HepG2 (cell line): ENCODE measurements around the gene PCGF6. TPM values are rescaled to one million over a fixed set of nuclear protein-coding genes. Genes with fewer than 3 reads are reported as not detected.
A peak's percentile ranks its signal among the peaks of the same experiment; 100 is the strongest.

Experiments used
- ATAC-seq: fragments of 200-7000 bp; cut with Tn5 transposase; 3 replicates; pipeline ENCODE4 v1.9.1; 2020; ENCODE audit warnings: mild to moderate bottlenecking, moderate library complexity
- BruUV-seq: library from RNA; stranded (reverse); fragments of 400-500 nt; replicated peaks from 2 replicates; lab custom pipeline; 2021; lab: Mats Ljungman, UMichigan
- CTCF ChIA-PET: fragments of 300-600 bp; formaldehyde crosslinking; extraction: SDS; loops from one replicate; lab custom pipeline; 2021; ENCODE audit warnings: low total read pairs, inconsistent platforms, low intra/inter-chr PET ratio; lab: Yijun Ruan, JAX
- POLR2A ChIA-PET: fragments of 350-600 bp; sonication (Branson Sonifier 250); formaldehyde crosslinking; loops from one replicate; lab custom pipeline; 2020; ENCODE audit warnings: antibody characterized with exemption, inconsistent platforms; lab: Yijun Ruan, JAX
- DNase-seq: peaks from one replicate; pipeline ENCODE4 v3.0.0-alpha.2; 2015; ENCODE audit warnings: low spot score
- FAIRE-seq: peaks from 3 replicates; lab custom pipeline; 2011; peaks lifted over from hg19 to GRCh38; lab: Jason Lieb, UNC
- H2AFZ ChIP-seq: one replicate; pipeline ENCODE4 v1.6.1; 2011; ENCODE audit warnings: low read length, inconsistent platforms
- H3K27ac ChIP-seq: fragments of 300-600 bp; 3 replicates; pipeline ENCODE4 v1.8.0; 2011; ENCODE audit warnings: mixed run types, mild to moderate bottlenecking, mixed read lengths, low read length, inconsistent platforms; ENCODE audit not compliant: insufficient read depth; ENCODE audit errors: extremely low read length
- H3K27me3 ChIP-seq, 2 experiments: fragments of 200-600 bp in 1 of 2; 2 replicates in 1 of 2; 3 replicates in 1 of 2; pipeline versions ENCODE4 v1.6.0 to v1.8.0; 2011; ENCODE audit warnings: low read length in 2 of 2, mild to moderate bottlenecking in 2 of 2, moderate library complexity in 2 of 2, inconsistent platforms in 1 of 2; ENCODE audit not compliant: insufficient read depth in 2 of 2, control insufficient read depth in 1 of 2
- H3K36me3 ChIP-seq, 2 experiments: fragments of 200-600 bp in 1 of 2; replicated peaks in 1 of 2; 2 replicates in 1 of 2; 3 replicates in 1 of 2; pipeline versions ENCODE4 v1.5.1 to v1.8.0; 2011; ENCODE audit warnings: low read length in 2 of 2, inconsistent platforms in 1 of 2; ENCODE audit not compliant: insufficient read depth in 2 of 2, control insufficient read depth in 1 of 2
- H3K4me1 ChIP-seq: 2 replicates; pipeline ENCODE4 v1.5.1; 2012; ENCODE audit warnings: low read length, inconsistent platforms; ENCODE audit not compliant: insufficient read depth
- H3K4me2 ChIP-seq: 2 replicates; pipeline ENCODE4 v1.6.0; 2011; ENCODE audit warnings: low read depth, low read length, inconsistent platforms
- H3K4me3 ChIP-seq, 3 experiments: fragments of 200-600 bp in 1 of 3; sonication (generic), shearing (Covaris generic) in 1 of 3; replicated peaks in 1 of 3; 2 replicates each; pipeline ENCODE4 v1.5.1; 2011 to 2016; ENCODE audit warnings: low read length in 3 of 3, inconsistent platforms in 2 of 3, low read depth in 2 of 3, mild to moderate bottlenecking in 2 of 3, control low read depth in 1 of 3, mixed read lengths in 1 of 3; ENCODE audit not compliant: insufficient read depth in 1 of 3
- H3K79me2 ChIP-seq: one replicate; pipeline ENCODE4 v1.6.1; 2011; ENCODE audit warnings: low read length, inconsistent platforms; ENCODE audit not compliant: insufficient read depth
- H3K9ac ChIP-seq: 2 replicates; pipeline ENCODE4 v1.6.0; 2011; ENCODE audit warnings: mild to moderate bottlenecking, low read depth, low read length, inconsistent platforms; ENCODE audit not compliant: insufficient read depth
- H3K9me3 ChIP-seq: 2 replicates; pipeline ENCODE4 v1.5.1; 2012; ENCODE audit warnings: mild to moderate bottlenecking, low read length
- H4K20me1 ChIP-seq: 2 replicates; pipeline ENCODE4 v1.6.0; 2011; ENCODE audit warnings: inconsistent platforms, mild to moderate bottlenecking, low read length, moderate library complexity; ENCODE audit not compliant: insufficient read depth
- AGO1 ChIP-seq: fragments of 200-400 bp; formaldehyde crosslinking; IDR thresholded peaks from 2 replicates; pipeline ENCODE4 v1.6.1; 2017; ENCODE audit warnings: mild to moderate bottlenecking, low read depth, low read length, moderate library complexity; ENCODE audit not compliant: poor library complexity, severe bottlenecking
- DBP ChIP-seq: sonication (generic); formaldehyde crosslinking; IDR thresholded peaks from 2 replicates; pipeline ENCODE4 v1.4.0; 2020; ENCODE audit warnings: missing genetic modification reagents; ENCODE audit errors: not compliant biosample characterization
- DR1 ChIP-seq: sonication (generic); formaldehyde crosslinking; IDR thresholded peaks from 2 replicates; pipeline ENCODE4 v1.8.0; 2021; ENCODE audit warnings: mild to moderate bottlenecking, missing genetic modification reagents, inconsistent platforms
- MAFF ChIP-seq: IDR thresholded peaks from 2 replicates; pipeline ENCODE4 v1.6.1; 2011; ENCODE audit warnings: low read depth, low read length, improper control_type of control experiment
- MAFK ChIP-seq, 2 experiments: IDR thresholded peaks in 1 of 2; conservative IDR thresholded peaks in 1 of 2; 2 replicates each; pipeline ENCODE4 v1.6.1; 2011; ENCODE audit warnings: improper control_type of control experiment in 2 of 2, low read length in 2 of 2
- NFE2 ChIP-seq: sonication (generic); formaldehyde crosslinking; IDR thresholded peaks from 2 replicates; pipeline ENCODE4 v1.4.0; 2020; ENCODE audit warnings: missing genetic modification reagents
- TIGD3 ChIP-seq: sonication (generic); formaldehyde crosslinking; IDR thresholded peaks from 2 replicates; pipeline ENCODE4 v1.5.1; 2020; ENCODE audit warnings: mild to moderate bottlenecking, missing genetic modification reagents, borderline replicate concordance
- YY1 ChIP-seq: IDR thresholded peaks from 2 replicates; pipeline ENCODE4 v1.6.1; 2011; ENCODE audit warnings: low read length, low read depth, moderate library complexity, mild to moderate bottlenecking; ENCODE audit not compliant: insufficient read depth, insufficient replicate concordance
- ZNF101 ChIP-seq: sonication (generic); formaldehyde crosslinking; IDR thresholded peaks from 2 replicates; pipeline ENCODE4 v1.4.0; 2020; ENCODE audit warnings: mild to moderate bottlenecking, low read depth, missing genetic modification reagents, borderline replicate concordance
- ZNF674 ChIP-seq: sonication (generic); formaldehyde crosslinking; IDR thresholded peaks from 2 replicates; pipeline ENCODE4 v1.5.0; 2020; ENCODE audit warnings: low read depth, mild to moderate bottlenecking, missing genetic modification reagents
- ZNF7 ChIP-seq: IDR thresholded peaks from 2 replicates; pipeline ENCODE4 v1.6.1; 2016; ENCODE audit warnings: missing biosample characterization, missing genetic modification reagents
- ZSCAN25 ChIP-seq: sonication (generic); formaldehyde crosslinking; IDR thresholded peaks from 2 replicates; pipeline ENCODE4 v1.8.0; 2022; ENCODE audit warnings: mild to moderate bottlenecking, missing genetic modification reagents
- WGBS: methylation state at CpG from one replicate; pipeline ENCODE4 v1.1.6; 2017; ENCODE audit warnings: low lambda C conversion rate; 5-methylcytosine and 5-hydroxymethylcytosine counted together
- in situ Hi-C: cut with HindIII; loops from 2 replicates; pipeline ENCODE4 v1.10.0; 2017; ENCODE audit warnings: low pct_unique_long_range_greater_than_20kb; ENCODE audit not compliant: extremely low pct_ligation_motif_present
- intact Hi-C: fragments of 100-400 bp; cut with micrococcal nuclease; formaldehyde crosslinking; loops from one replicate; pipeline ENCODE4 v1.10.0; 2022; ENCODE audit not compliant: unreplicated experiment
- polyA plus RNA-seq, 8 experiments: library from polyadenylated mRNA; depleted of rRNA in 3 of 8; stranded (reverse) in 7 of 8; unstranded in 1 of 8; fragments of >200 nt; fragmentation: Illumina TruSeq in 4 of 8; extraction: Trizol in 4 of 8; gene quantifications; 2 replicates each; pipeline versions ENCODE4 v1.2.1 to v1.2.3, GENCODE V29; 2011 to 2016; ENCODE audit warnings: low read depth in 4 of 8, missing spikeins in 1 of 8, mixed read lengths in 1 of 8; ENCODE audit not compliant: insufficient read depth in 1 of 8
- total RNA-seq, 5 experiments: library from RNA; depleted of rRNA; stranded (reverse); fragments of >200 nt; fragmentation: Illumina TruSeq; extraction: Trizol; gene quantifications; 2 replicates each; pipeline ENCODE4 v1.2.3, GENCODE V29; 2016; ENCODE audit warnings: low read depth in 1 of 5

Gene PCGF6
- total and polyA plus RNA-seq, 2 of the 13 experiments (the other 11 are each of a cell fraction or from before 2014, with no cell fraction given) = 5.2 to 19.4 TPM

- TF ChIP-seq ZSCAN25 (CRISPR knock-in tag) (no peak), MAFF (peak; percentile 70), MAFK (conservative IDR thresholded peaks at IDR 0.05 in 1 of 2, IDR thresholded peaks at IDR 0.05 in 1 of 2; ENCODE audit: low read length in 2 of 2) (peak; percentile 63 to 81)
- TF ChIP-seq, all 625 proteins: peak for 2
- H2AFZ ChIP-seq = no peak overlapping the region
- no peaks in the 10 kb centered on the region for H3K9me3 ChIP-seq
- intact Hi-C loops = no loop called here
- in situ Hi-C loops = no loop called here
- H3K79me2 ChIP-seq = no peaks in the 10 kb centered on the region
- H3K9ac ChIP-seq = no peak overlapping the region
- peaks cover 7 to 26% of the 10 kb centered on the region in 2 experiments; a peak in 4 of 5 replicates for H3K36me3 ChIP-seq
- no peaks in the 10 kb centered on the region for H3K4me1 ChIP-seq
- ChIA-PET CTCF (no interaction called here), POLR2A (no interaction called here)
- 96% methylated on average over 4 of the region's 4 CpGs for WGBS
- FAIRE-seq = no peak
- no peak overlapping the region for H3K27ac ChIP-seq
- H3K4me2 ChIP-seq = no peak overlapping the region
- no peak overlapping the region for H3K4me3 ChIP-seq
- DNase-seq = no peak
- no peaks in the 10 kb centered on the region for H3K27me3 ChIP-seq
- no TSS peak for BruUV-seq
- ATAC-seq = no peak
- no peaks in the 10 kb centered on the region for H4K20me1 ChIP-seq
Observed at GRCh38 chr10:103336370-103336769, 14.6 kb downstream of the PCGF6 start.

- Histone ChIP-seq H3K27ac (no peak overlapping the region), H3K9ac (no peak overlapping the region), H3K4me1 (no peaks in the 10 kb centered on the region), H3K4me3 (no peak overlapping the region), H3K36me3 (peaks cover 8 to 25% of the 10 kb centered on the region in 2 experiments; a peak in 4 of 5 replicates), H3K9me3 (no peaks in the 10 kb centered on the region), H3K27me3 (no peaks in the 10 kb centered on the region), H4K20me1 (no peaks in the 10 kb centered on the region), H3K4me2 (no peak overlapping the region), H2AFZ (no peak overlapping the region), H3K79me2 (no peaks in the 10 kb centered on the region)
- DNase-seq (no peak), FAIRE-seq (no peak), ATAC-seq (no peak)
- CTCF ChIA-PET = interaction anchor here (1.5 kb wide), 1 partner anchor 499 kb away, joined by 6 read pairs; no protein-coding TSS in a partner anchor
- in situ Hi-C loops (no loop called here), intact Hi-C loops (no loop called here)
- POLR2A ChIA-PET = no interaction called here
- no peak for TF ChIP-seq ZNF7 (CRISPR knock-in tag)
- no peak for TF ChIP-seq AGO1
- no peak for TF ChIP-seq YY1
- TF ChIP-seq DBP = no peak
- no peak for TF ChIP-seq DR1 (CRISPR knock-in tag)
- TF ChIP-seq ZNF101 (CRISPR knock-in tag) = no peak
- no peak for TF ChIP-seq ZNF674
- no peak for TF ChIP-seq TIGD3 (CRISPR knock-in tag)
- no peak for TF ChIP-seq NFE2 (CRISPR knock-in tag)
- no TSS peak for BruUV-seq
Observed at GRCh38 chr10:103334567-103334966, 16.4 kb downstream of the PCGF6 start.
